Measurements from ENCODE around the gene IGFBP6. TPM values are rescaled to one million over a fixed set of nuclear protein-coding genes. Genes with fewer than 3 reads are reported as not detected.

IGFBP6 gene
- total RNA-seq, 1 experiment from 2014 or later, result 6.4 TPM

- TF ChIP-seq CREB1 (CRISPR knock-in tag; IDR thresholded peaks at IDR 0.05), result no peak
These were observed 3.1 kb downstream of the IGFBP6 start (continued) for GRCh38 chr12:53100466-53101151.

DNA sequence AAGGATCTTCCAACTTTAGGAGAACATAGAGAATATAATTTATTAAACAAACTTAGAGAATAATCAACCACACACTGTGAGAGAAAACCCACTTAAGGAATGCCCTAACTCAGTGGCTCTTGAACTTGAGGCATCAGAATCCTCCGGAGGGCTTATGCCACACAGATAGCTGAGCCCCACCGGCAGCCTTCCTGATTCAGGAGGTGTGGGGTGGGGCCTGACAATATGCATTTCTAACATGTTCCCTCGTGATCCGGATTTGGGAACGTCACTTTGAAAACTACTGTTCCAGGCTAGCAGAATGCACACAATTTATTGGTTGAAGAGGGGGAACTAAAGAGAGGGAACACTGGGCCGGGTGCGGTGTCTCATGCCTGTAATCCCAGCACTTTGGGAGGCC is 3.8 kb downstream of the IGFBP6 start:
- peaks cover 43% of the 10 kb centered on the region for H3K27me3 Mint-ChIP-seq (ENCODE audit: low read depth)
- no peak for ATAC-seq
- POLR2A ChIA-PET, result no interaction called here
- H3K9me3 Mint-ChIP-seq, result no peaks in the 10 kb centered on the region
- DNase-seq (ENCODE audit: low spot score), result no peak
- H3K27ac Mint-ChIP-seq, result no peak overlapping the region
- H3K4me1 Mint-ChIP-seq, result peaks cover 22% of the 10 kb centered on the region
- TF ChIP-seq CREM (CRISPR knock-in tag; IDR thresholded peaks at IDR 0.05), result no peak
- TF ChIP-seq, protein P1, sequence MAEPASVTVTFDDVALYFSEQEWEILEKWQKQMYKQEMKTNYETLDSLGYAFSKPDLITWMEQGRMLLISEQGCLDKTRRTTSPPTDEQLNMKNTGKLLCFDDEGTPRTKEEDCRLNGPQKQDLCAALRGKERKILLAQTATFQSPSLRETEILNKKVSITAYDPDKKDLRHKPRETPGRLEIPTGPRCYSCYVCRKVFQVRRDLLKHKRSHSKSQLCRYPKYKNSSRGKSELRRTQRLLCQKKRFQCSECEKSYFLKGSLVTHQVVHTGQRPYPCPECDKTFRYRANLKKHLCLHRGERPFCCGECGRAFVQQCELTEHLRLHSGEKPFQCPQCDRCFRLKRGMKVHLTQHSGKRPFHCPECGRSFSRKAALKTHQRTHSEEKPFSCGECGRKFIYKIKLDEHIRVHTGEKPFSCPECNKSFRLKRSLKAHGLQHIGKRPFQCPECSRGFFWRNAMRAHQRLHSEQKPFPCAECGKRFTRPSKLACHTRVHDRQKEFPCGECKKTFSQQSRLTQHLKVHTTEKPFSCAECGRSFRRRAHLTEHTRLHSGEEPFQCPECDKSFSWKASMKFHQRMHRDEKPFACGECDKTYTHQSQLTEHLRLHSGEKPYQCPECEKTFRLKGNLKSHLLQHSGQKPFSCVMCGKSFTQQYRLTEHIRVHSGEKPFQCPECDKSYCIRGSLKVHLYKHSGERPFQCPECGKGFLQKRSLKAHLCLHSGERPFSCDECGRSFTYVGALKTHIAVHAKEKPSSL (CRISPR knock-in tag; conservative IDR thresholded peaks at IDR 0.05), result no peak
- no peak for TF ChIP-seq NR3C1 (CRISPR knock-in tag; conservative IDR thresholded peaks at IDR 0.05; ENCODE audit: low read depth)
- TF ChIP-seq PRRX2 (CRISPR knock-in tag; IDR thresholded peaks at IDR 0.05), result no peak
- TF ChIP-seq CTCF (IDR thresholded peaks at IDR 0.05), result no peak
- no peak for TF ChIP-seq ATF1 (CRISPR knock-in tag; IDR thresholded peaks at IDR 0.05)
- TF ChIP-seq, protein P2, sequence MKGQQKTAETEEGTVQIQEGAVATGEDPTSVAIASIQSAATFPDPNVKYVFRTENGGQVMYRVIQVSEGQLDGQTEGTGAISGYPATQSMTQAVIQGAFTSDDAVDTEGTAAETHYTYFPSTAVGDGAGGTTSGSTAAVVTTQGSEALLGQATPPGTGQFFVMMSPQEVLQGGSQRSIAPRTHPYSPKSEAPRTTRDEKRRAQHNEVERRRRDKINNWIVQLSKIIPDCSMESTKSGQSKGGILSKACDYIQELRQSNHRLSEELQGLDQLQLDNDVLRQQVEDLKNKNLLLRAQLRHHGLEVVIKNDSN (CRISPR knock-in tag; IDR thresholded peaks at IDR 0.05), result no peak
- CTCF ChIA-PET, result interaction anchor here (0.8 to 14.6 kb wide), 7 partner anchors 7 to 96 kb away, joined by 3 to 474 read pairs (median 12); partner anchors contain the start of gene SPRYD3
- no peaks in the 10 kb centered on the region for H3K36me3 Mint-ChIP-seq
- H3K4me3 Mint-ChIP-seq, result no peak overlapping the region

- Mint-ChIP-seq H3K9me3 (no peaks in the 10 kb centered on the region), H3K27me3 (ENCODE audit: low read depth) (peaks cover 35% of the 10 kb centered on the region), H3K4me1 (peaks cover 22% of the 10 kb centered on the region), H3K4me3 (no peak overlapping the region), H3K36me3 (no peaks in the 10 kb centered on the region), H3K27ac (no peak overlapping the region)
- ChIA-PET POLR2A (no interaction called here), CTCF (interaction anchor here (0.5 to 14.6 kb wide), 12 partner anchors 8 to 250 kb away, joined by 3 to 474 read pairs (median 6); partner anchors contain the start of genes AAAS and SPRYD3)
- ATAC-seq (no peak), DNase-seq (ENCODE audit: low spot score) (no peak)
- TF ChIP-seq HMGXB4 (CRISPR knock-in tag; IDR thresholded peaks at IDR 0.05), result no peak
These were observed 4.7 kb downstream of the IGFBP6 start for GRCh38 chr12:53101931-53102781.

Data from WTC11 (cell line).